SU-DHL-6 (cell line): ENCODE data around the gene SLC38A3.
A peak's percentile ranks its signal among the peaks of the same experiment; 100 is the strongest.
"Not testable (repeated sequence)": the region's sequence is repeated elsewhere in the genome, so short reads cannot be mapped to it uniquely, and the experiment has no call there.

Experiments
- H2AFZ ChIP-seq: fragments of 200-600 bp; sonication (generic); 2 replicates; pipeline ENCODE4 v1.6.1; 2014; ENCODE audit warnings: low read depth, mild to moderate bottlenecking, moderate library complexity, mixed read lengths, antibody characterized with exemption, low read length; ENCODE audit not compliant: severe bottlenecking
- H3F3A ChIP-seq: fragments of 200-600 bp; shearing (Covaris generic); 2 replicates; pipeline ENCODE4 v1.6.0; 2016; ENCODE audit warnings: antibody characterized with exemption, mild to moderate bottlenecking; ENCODE audit not compliant: insufficient read depth
- H3K27ac ChIP-seq: fragments of 200-600 bp; sonication (generic); 2 replicates; pipeline ENCODE4 v1.5.1; 2016; ENCODE audit warnings: low read depth, mild to moderate bottlenecking, low read length, moderate library complexity, mixed read lengths
- H3K27me3 ChIP-seq: fragments of 200-600 bp; sonication (generic), shearing (Covaris generic); 2 replicates; pipeline ENCODE4 v1.6.0; 2014; ENCODE audit warnings: mild to moderate bottlenecking, low read length
- H3K36me3 ChIP-seq: fragments of 200-600 bp; sonication (generic); 2 replicates; pipeline ENCODE4 v1.6.1; 2014; ENCODE audit warnings: mild to moderate bottlenecking, low read length, mixed read lengths
- H3K4me2 ChIP-seq: fragments of 300-600, 200-600 bp; shearing (Covaris generic), sonication (generic); 2 replicates; pipeline ENCODE4 v1.6.0; 2014; ENCODE audit warnings: low read length, low read depth, mild to moderate bottlenecking; ENCODE audit not compliant: poor library complexity, severe bottlenecking
- H3K4me3 ChIP-seq: fragments of 200-600 bp; sonication (generic); 2 replicates; pipeline ENCODE4 v1.5.1; 2014; ENCODE audit warnings: antibody characterized with exemption, low read length, mild to moderate bottlenecking, mixed read lengths; ENCODE audit not compliant: insufficient read depth, poor library complexity, severe bottlenecking
- H3K79me2 ChIP-seq: fragments of 200-600 bp; sonication (generic); 2 replicates; pipeline ENCODE4 v1.6.1; 2014; ENCODE audit warnings: mild to moderate bottlenecking, low read length, moderate library complexity; ENCODE audit not compliant: insufficient read depth
- H3K9ac ChIP-seq: fragments of 200-600 bp; sonication (generic); 2 replicates; pipeline ENCODE4 v1.7.0; 2014; ENCODE audit warnings: mild to moderate bottlenecking, low read length
- H3K9me2 ChIP-seq: fragments of 200-600 bp; sonication (generic); replicated peaks from 2 replicates; pipeline ENCODE4 v1.6.1; 2014; ENCODE audit warnings: low read length; ENCODE audit not compliant: insufficient read depth
- H3K9me3 ChIP-seq: fragments of 200-600 bp; sonication (generic); 2 replicates; pipeline ENCODE4 v1.6.1; 2014; ENCODE audit warnings: low read length, mixed read lengths; ENCODE audit not compliant: insufficient read depth
- H4K20me1 ChIP-seq: fragments of 200-600 bp; sonication (generic); 2 replicates; pipeline ENCODE4 v1.6.1; 2014; ENCODE audit warnings: low read depth, mild to moderate bottlenecking, antibody characterized with exemption, low read length, moderate library complexity, mixed read lengths
- CTCF ChIP-seq: fragments of 200-600 bp; sonication (generic); IDR thresholded peaks from one replicate; pipeline ENCODE4 v1.5.1; 2017; ENCODE audit warnings: antibody characterized with exemption, mild to moderate bottlenecking, low read length, moderate library complexity; ENCODE audit not compliant: insufficient read depth, poor library complexity, severe bottlenecking
- EZH2phosphoT487 ChIP-seq: fragments of 200-600 bp; sonication (generic), shearing (Covaris generic); conservative IDR thresholded peaks from 2 replicates; pipeline ENCODE4 v1.6.1; 2018; ENCODE audit warnings: mild to moderate bottlenecking, antibody characterized with exemption, low read length, moderate library complexity, mixed read lengths

Gene SLC38A3

GRCh38 chr3:50243543-50243895, 38.4 kb downstream of the SLC38A3 start:
- no peak overlapping the region for H3K9ac ChIP-seq

DNA sequence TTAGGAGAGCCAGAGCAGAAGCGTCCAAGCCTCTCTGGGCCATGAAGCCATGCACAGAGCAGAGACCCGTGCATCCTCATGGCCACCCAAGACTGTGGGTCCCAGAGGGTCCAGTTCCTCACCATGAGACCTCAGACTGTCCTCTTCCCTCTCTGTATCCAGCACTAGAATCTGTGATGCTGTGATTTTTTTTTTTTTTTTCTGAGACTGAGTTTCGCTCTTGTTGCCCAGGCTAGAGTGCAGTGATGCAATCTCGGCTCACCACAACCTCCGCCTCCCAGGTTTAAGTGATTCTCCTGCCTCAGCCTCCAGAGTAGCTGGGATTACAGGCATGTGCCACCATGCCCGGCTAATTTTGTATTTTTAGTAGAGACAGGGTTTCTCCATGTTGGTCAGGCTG, 39.7 kb downstream of the SLC38A3 start:
- not testable (repeated sequence) for H3K4me2 ChIP-seq, H3K4me3 ChIP-seq, H2AFZ ChIP-seq, H3K9me2 ChIP-seq, H3K27me3 ChIP-seq, H3K9me3 ChIP-seq, H3K9ac ChIP-seq, H4K20me1 ChIP-seq, H3K36me3 ChIP-seq, H3K27ac ChIP-seq
- Histone ChIP-seq H3F3A (peaks cover 10% of the 10 kb centered on the region), H3K79me2 (peaks cover 78% of the 10 kb centered on the region)

More at GRCh38 chr3:50243543-50243895, 38.4 kb downstream of the SLC38A3 start:
- Histone ChIP-seq H3K36me3 (no peaks in the 10 kb centered on the region), H3K4me3 (no peak overlapping the region), H4K20me1 (no peaks in the 10 kb centered on the region), H2AFZ (no peak overlapping the region), H3K27me3 (no peaks in the 10 kb centered on the region), H3K4me2 (no peak overlapping the region), H3K9me3 (no peaks in the 10 kb centered on the region), H3F3A (peaks cover 10% of the 10 kb centered on the region), H3K27ac (peak overlapping the region; percentile 66; the same call in 1 of the 2 replicates), H3K79me2 (peaks cover 78% of the 10 kb centered on the region), H3K9me2 (no peaks in the 10 kb centered on the region)
- TF ChIP-seq EZH2phosphoT487, result no peak
- TF ChIP-seq CTCF, result no peak

DNA sequence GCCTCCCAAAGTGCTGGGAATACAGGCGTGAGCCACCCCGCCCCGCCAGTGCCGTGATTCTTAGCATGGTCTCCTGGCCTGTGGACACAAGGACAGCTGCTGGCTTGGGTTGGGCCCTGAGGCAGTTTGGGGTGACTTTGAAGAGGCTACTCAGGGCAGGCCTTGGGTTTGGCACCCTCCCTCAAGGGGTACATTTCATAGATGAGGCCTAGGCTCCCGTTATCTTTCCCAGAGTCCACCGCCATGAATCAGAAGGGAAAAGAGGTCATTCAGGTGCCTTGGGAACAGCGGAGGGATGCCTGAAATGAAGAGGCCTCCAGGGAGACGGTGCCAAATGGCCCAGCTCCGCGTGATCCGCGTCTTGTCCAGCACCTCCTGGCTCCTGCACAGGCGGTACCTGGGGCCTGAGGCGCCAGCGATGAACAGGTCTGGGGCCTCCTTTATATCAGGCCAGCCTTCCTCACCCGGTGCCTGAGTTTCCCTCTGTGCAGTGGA, 40.2 kb downstream of the SLC38A3 start:
- Histone ChIP-seq H4K20me1 (no peaks in the 10 kb centered on the region), H3F3A (peaks cover 10% of the 10 kb centered on the region), H3K79me2 (peaks cover 78% of the 10 kb centered on the region)

More for the DNA sequence above, 40.2 kb downstream of the SLC38A3 start:
- H3K9me3 ChIP-seq, result no peaks in the 10 kb centered on the region
- H3K27ac ChIP-seq, result 0 out of 2 replicates have a peak overlapping the region, but pooled peaks have one; percentile 33
- TF ChIP-seq CTCF, result no peak
- no peak for TF ChIP-seq EZH2phosphoT487
- H3K36me3 ChIP-seq, result no peaks in the 10 kb centered on the region
- H2AFZ ChIP-seq, result no peak overlapping the region
- H3K27me3 ChIP-seq, result no peaks in the 10 kb centered on the region
- no peaks in the 10 kb centered on the region for H3K9me2 ChIP-seq
- no peak overlapping the region for H3K4me3 ChIP-seq
- peak overlapping the region; percentile 44 for H3K9ac ChIP-seq
- peak overlapping the region; percentile 48 for H3K4me2 ChIP-seq
